Neural progenitor cell (in vitro differentiated cells): ENCODE measurements around the gene IFNG. TPM values are rescaled to one million over a fixed set of nuclear protein-coding genes. Genes with fewer than 3 reads are reported as not detected.

Experiments used
- DNase-seq: peaks from one replicate; pipeline ENCODE4 v3.0.0-alpha.2; 2016; ENCODE audit warnings: low spot score
- H2AFZ ChIP-seq: fragments of 200-600 bp; sonication (generic); replicated peaks from 2 replicates; pipeline ENCODE4 v1.6.1; 2016; ENCODE audit warnings: antibody characterized with exemption
- H3F3A ChIP-seq: fragments of 200-600 bp; sonication (generic); 2 replicates; pipeline ENCODE4 v1.6.1; 2016; ENCODE audit warnings: antibody characterized with exemption, low read depth
- H3K27ac ChIP-seq: fragments of 200-600 bp; sonication (generic); 2 replicates; pipeline ENCODE4 v1.5.1; 2016; ENCODE audit warnings: mild to moderate bottlenecking
- H3K27me3 ChIP-seq: fragments of 200-600 bp; sonication (generic); 2 replicates; pipeline ENCODE4 v1.6.1; 2016; ENCODE audit warnings: mild to moderate bottlenecking, moderate library complexity
- H3K36me3 ChIP-seq: fragments of 200-600 bp; sonication (generic); 2 replicates; pipeline ENCODE4 v1.5.1; 2016
- H3K4me1 ChIP-seq: fragments of 200-600 bp; sonication (generic); 2 replicates; pipeline ENCODE4 v1.6.1; 2016; ENCODE audit warnings: mixed run types
- H3K4me2 ChIP-seq: fragments of 200-600 bp; sonication (generic); 2 replicates; pipeline ENCODE4 v1.6.1; 2016
- H3K4me3 ChIP-seq: fragments of 200-600 bp; sonication (generic); 2 replicates; pipeline ENCODE4 v1.5.1; 2016
- H3K79me2 ChIP-seq: fragments of 200-600 bp; sonication (generic); 2 replicates; pipeline ENCODE4 v1.6.1; 2016; ENCODE audit warnings: low read depth
- H3K9ac ChIP-seq: fragments of 200-600 bp; sonication (generic); 2 replicates; pipeline ENCODE4 v1.6.1; 2016
- H3K9me3 ChIP-seq: fragments of 200-600 bp; sonication (generic); 2 replicates; pipeline ENCODE4 v1.5.1; 2016; ENCODE audit warnings: low read depth
- H4K20me1 ChIP-seq: fragments of 200-600 bp; sonication (generic); 2 replicates; pipeline ENCODE4 v1.6.1; 2016; ENCODE audit warnings: low read depth
- H3K27ac Mint-ChIP-seq: 3 replicates; pipeline ENCODE4 v1.8.0; 2021; ENCODE audit warnings: mixed read lengths
- H3K27me3 Mint-ChIP-seq: 2 replicates; pipeline ENCODE4 v1.8.0; 2022; ENCODE audit warnings: low read depth, mild to moderate bottlenecking, inconsistent platforms, moderate library complexity, mixed read lengths; ENCODE audit not compliant: insufficient read depth
- H3K36me3 Mint-ChIP-seq: 3 replicates; pipeline ENCODE4 v1.8.0; 2021; ENCODE audit warnings: mixed read lengths
- H3K4me1 Mint-ChIP-seq: 3 replicates; pipeline ENCODE4 v1.8.0; 2021; ENCODE audit warnings: mixed read lengths
- H3K4me3 Mint-ChIP-seq: 3 replicates; pipeline ENCODE4 v1.8.0; 2021; ENCODE audit warnings: mild to moderate bottlenecking, moderate library complexity, mixed read lengths
- H3K9me3 Mint-ChIP-seq: 3 replicates; pipeline ENCODE4 v1.8.0; 2020; ENCODE audit warnings: mixed read lengths
- EZH2 ChIP-seq: fragments of 200-600 bp; sonication (generic); IDR thresholded peaks from 2 replicates; pipeline ENCODE4 v1.6.1; 2017; ENCODE audit warnings: antibody characterized with exemption, mild to moderate bottlenecking, moderate library complexity
- EZH2phosphoT487 ChIP-seq: fragments of 200-600 bp; sonication (generic); IDR thresholded peaks from 2 replicates; pipeline ENCODE4 v1.6.1; 2017; ENCODE audit warnings: antibody characterized with exemption
- total RNA-seq: library from RNA; depleted of rRNA; stranded (reverse); fragments of >200 nt; gene quantifications from 2 replicates; pipeline ENCODE4 v1.2.3, GENCODE V29; 2015; ENCODE audit warnings: low replicate concordance
- TF ChIP-seq, protein P1 (sequence below): fragments of 200-600 bp; sonication (generic); IDR thresholded peaks from 2 replicates; pipeline ENCODE4 v1.5.1; 2017; ENCODE audit warnings: antibody characterized with exemption, mild to moderate bottlenecking

IFNG gene
- total RNA-seq, 1 donor from 2014 or later = not detected

DNA sequence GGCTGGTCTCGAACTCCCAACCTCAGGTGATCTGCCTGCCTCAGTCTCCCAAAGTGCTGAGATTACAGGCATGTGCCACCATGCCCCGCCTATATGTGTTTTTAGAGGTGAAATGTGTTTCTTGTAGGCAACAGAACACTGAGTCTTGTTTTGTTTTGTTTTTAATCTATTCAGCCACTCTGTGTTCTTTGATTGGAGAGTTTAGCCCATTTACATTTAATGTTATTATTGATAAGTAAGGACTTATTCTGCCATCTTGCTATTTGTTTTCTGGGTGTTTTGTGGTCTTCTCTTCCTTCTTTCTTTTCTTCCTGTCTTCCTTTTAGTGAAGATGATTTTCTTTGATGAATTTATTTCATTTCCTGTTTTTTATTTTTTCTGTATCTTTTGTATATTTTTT lies 29.6 kb downstream of the IFNG start:
- Histone ChIP-seq H3K4me2 (no peak overlapping the region), H2AFZ (no peak overlapping the region), H3F3A (no peaks in the 10 kb centered on the region), H3K9ac (no peak overlapping the region), H3K9me3 (peaks cover 13% of the 10 kb centered on the region), H3K27me3 (no peaks in the 10 kb centered on the region), H3K27ac (no peak overlapping the region), H3K4me3 (no peak overlapping the region), H3K79me2 (no peaks in the 10 kb centered on the region), H3K36me3 (no peaks in the 10 kb centered on the region), H4K20me1 (no peaks in the 10 kb centered on the region), H3K4me1 (no peaks in the 10 kb centered on the region)
- Mint-ChIP-seq H3K4me1 (no peaks in the 10 kb centered on the region), H3K27ac (no peak overlapping the region), H3K4me3 (no peak overlapping the region), H3K9me3 (peaks cover 25% of the 10 kb centered on the region), H3K27me3 (peaks cover 2% of the 10 kb centered on the region), H3K36me3 (no peaks in the 10 kb centered on the region)
- TF ChIP-seq EZH2phosphoT487 (no peak), EZH2 (no peak)
- TF ChIP-seq, protein P1, sequence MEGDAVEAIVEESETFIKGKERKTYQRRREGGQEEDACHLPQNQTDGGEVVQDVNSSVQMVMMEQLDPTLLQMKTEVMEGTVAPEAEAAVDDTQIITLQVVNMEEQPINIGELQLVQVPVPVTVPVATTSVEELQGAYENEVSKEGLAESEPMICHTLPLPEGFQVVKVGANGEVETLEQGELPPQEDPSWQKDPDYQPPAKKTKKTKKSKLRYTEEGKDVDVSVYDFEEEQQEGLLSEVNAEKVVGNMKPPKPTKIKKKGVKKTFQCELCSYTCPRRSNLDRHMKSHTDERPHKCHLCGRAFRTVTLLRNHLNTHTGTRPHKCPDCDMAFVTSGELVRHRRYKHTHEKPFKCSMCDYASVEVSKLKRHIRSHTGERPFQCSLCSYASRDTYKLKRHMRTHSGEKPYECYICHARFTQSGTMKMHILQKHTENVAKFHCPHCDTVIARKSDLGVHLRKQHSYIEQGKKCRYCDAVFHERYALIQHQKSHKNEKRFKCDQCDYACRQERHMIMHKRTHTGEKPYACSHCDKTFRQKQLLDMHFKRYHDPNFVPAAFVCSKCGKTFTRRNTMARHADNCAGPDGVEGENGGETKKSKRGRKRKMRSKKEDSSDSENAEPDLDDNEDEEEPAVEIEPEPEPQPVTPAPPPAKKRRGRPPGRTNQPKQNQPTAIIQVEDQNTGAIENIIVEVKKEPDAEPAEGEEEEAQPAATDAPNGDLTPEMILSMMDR = no peak
- no peak for DNase-seq

DNA sequence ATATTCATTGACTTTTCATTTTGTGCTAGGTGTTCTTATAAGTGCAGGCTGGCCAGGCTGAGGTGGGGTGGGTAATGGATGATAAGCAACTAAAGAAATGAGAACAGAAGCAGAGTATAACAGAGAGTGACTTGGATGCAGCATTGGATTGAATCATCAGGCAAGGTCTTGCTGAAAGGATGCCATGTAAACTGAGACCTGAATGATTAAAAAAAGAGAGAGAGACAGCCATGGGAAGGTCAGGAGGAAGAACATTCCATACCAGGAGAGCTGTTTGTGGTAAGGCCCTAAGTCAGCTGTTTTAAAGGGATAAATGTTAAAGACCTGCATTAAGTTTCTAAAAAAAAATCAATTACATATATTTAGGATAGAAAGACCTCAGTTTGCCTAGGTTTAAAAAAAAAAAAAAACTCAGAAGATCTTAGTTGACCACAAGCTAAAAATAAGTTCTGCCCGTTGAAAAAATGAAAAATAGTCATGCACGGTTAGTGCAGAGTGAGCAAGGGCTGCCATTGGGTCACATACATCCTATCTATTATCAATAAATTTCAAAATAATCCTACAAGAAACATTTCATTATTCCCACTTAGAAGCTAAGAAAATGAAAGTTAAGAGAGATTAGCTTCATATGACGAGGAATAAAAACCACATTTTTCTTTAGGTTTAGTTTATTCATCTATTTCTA lies 37.2 kb downstream of the IFNG start:
- no peak overlapping the region for H3K4me3 Mint-ChIP-seq
- H3K27me3 Mint-ChIP-seq = peaks cover 2% of the 10 kb centered on the region
- DNase-seq = no peak
- no peak overlapping the region for H2AFZ ChIP-seq
- peaks cover 5% of the 10 kb centered on the region for H3K4me1 Mint-ChIP-seq
- no peaks in the 10 kb centered on the region for H3K9me3 Mint-ChIP-seq
- peaks cover 6% of the 10 kb centered on the region for H3K4me1 ChIP-seq
- no peak overlapping the region for H3K9ac ChIP-seq
- no peak overlapping the region for H3K4me3 ChIP-seq
- H3K27ac Mint-ChIP-seq = no peak overlapping the region
- TF ChIP-seq, protein P1 = no peak
- TF ChIP-seq EZH2 = no peak
- TF ChIP-seq EZH2phosphoT487 = no peak
- no peak overlapping the region for H3K27ac ChIP-seq
- no peaks in the 10 kb centered on the region for H4K20me1 ChIP-seq
- H3K4me2 ChIP-seq = no peak overlapping the region
- no peaks in the 10 kb centered on the region for H3F3A ChIP-seq
- H3K36me3 Mint-ChIP-seq = no peaks in the 10 kb centered on the region
- H3K36me3 ChIP-seq = no peaks in the 10 kb centered on the region
- H3K27me3 ChIP-seq = no peaks in the 10 kb centered on the region
- H3K9me3 ChIP-seq = no peaks in the 10 kb centered on the region
- no peaks in the 10 kb centered on the region for H3K79me2 ChIP-seq

DNA sequence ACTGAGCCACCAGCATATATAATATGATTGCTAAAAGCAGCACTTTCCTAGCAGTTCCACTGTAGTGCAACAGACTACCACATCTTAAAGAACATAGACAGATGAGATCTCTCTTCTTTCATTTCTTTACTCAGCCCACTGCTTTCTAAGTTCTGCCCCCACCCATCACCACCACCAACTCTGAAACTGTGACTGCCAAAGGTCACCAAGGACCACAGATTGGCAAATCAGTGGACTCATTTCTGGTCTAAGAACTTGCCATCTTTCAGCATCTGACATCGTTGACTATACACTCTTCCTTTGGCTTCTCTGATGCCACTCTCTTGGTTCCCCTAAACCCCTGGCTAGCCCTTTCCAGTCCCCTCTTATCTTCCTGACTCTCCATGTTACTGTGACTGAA lies 38.4 kb downstream of the IFNG start:
- no peak overlapping the region for H2AFZ ChIP-seq
- DNase-seq = no peak
- Mint-ChIP-seq H3K27me3 (peaks cover 2% of the 10 kb centered on the region), H3K36me3 (no peaks in the 10 kb centered on the region), H3K9me3 (no peaks in the 10 kb centered on the region), H3K4me1 (peaks cover 5% of the 10 kb centered on the region), H3K27ac (no peak overlapping the region), H3K4me3 (no peak overlapping the region)
- no peaks in the 10 kb centered on the region for H4K20me1 ChIP-seq
- TF ChIP-seq EZH2 = no peak
- TF ChIP-seq, protein P1 = no peak
- TF ChIP-seq EZH2phosphoT487 = no peak
- no peak overlapping the region for H3K4me3 ChIP-seq
- peaks cover 6% of the 10 kb centered on the region for H3K4me1 ChIP-seq
- no peaks in the 10 kb centered on the region for H3K36me3 ChIP-seq
- no peaks in the 10 kb centered on the region for H3K9me3 ChIP-seq
- no peaks in the 10 kb centered on the region for H3K27me3 ChIP-seq
- H3K4me2 ChIP-seq = no peak overlapping the region
- H3K9ac ChIP-seq = no peak overlapping the region
- no peak overlapping the region for H3K27ac ChIP-seq
- no peaks in the 10 kb centered on the region for H3K79me2 ChIP-seq
- H3F3A ChIP-seq = no peaks in the 10 kb centered on the region
